Activated CD8-positive, alpha-beta memory T cell treated with anti-CD3 and anti-CD28 coated beads for 4 hours (primary cell): Measurements from ENCODE around the gene ELOVL7.
"Not testable (repeated sequence)": the region's sequence is repeated elsewhere in the genome, so short reads cannot be mapped to it uniquely, and the experiment has no call there.

Experiments
- DNase-seq, 2 donors: peaks; one replicate each; pipeline ENCODE4 v3.0.0-alpha.2; 2020; ENCODE audit warnings: low read depth in 2 of 2

Gene ELOVL7

DNA sequence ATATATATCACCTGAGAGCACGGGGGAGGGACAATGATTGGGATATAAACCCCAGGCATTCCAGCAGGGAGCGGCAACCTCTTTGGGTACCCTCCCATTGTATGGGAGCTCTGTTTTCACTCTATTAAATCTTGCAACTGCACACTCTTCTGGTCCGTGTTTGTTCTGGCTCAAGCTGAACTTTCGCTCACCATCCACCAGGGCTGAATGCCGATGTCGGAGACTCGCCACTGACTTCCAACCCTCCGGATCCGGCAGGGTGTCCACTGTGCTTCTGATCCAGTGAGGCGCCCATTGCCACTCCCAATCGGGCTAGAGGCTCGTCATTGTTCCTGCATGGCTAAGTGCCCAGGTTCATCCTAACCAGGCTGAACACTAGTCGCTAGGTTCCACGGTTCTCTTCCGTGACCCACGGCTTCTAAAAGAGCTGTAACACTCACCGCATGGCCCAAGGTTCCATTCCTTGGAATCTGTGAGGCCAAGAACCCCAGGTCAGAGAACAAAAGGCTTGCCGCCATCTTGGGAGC, 48.6 kb downstream of the ELOVL7 start:
- DNase-seq: not testable (repeated sequence)

DNA sequence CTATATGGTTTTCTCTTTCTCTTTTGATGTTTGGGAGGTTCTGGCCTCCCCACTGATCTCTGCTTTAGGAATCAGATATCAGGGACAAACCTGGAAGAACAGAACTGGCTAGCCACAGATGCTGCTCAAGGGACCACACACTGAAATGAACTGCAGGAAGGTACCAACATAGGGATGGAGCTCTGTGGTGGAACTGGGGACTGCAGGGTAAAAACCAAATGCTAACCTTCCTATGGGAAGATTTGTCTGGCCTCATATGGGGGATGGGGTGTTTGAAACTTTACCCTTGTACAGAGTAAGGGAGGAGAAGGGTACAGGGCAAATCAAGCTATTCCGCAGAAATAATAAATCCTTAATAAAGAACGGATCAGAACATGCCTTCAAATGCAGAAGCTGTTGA, 49.4 kb downstream of the ELOVL7 start:
- no peak for DNase-seq

GRCh38 chr5:60792438-60792837, 51.6 kb downstream of the ELOVL7 start:
- DNase-seq: no peak

DNA sequence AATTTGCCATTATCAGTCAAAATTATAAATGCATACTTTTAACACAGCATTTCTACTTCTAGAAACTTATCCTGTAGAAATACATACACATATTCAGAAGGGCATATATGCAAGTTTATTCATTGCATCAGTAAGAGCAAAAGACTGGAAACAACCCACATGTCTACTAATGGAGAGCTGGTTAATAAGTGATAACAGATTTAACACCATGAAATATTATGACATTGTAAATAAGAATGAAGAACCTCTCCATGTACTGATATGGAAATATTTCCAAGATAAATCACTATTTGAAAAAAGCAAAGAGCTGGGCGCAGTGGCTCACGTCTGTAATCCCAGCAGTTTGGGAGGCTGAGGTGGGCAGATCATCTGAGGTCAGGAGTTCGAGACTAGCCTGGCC, 54.5 kb downstream of the ELOVL7 start:
- no peak for DNase-seq

DNA sequence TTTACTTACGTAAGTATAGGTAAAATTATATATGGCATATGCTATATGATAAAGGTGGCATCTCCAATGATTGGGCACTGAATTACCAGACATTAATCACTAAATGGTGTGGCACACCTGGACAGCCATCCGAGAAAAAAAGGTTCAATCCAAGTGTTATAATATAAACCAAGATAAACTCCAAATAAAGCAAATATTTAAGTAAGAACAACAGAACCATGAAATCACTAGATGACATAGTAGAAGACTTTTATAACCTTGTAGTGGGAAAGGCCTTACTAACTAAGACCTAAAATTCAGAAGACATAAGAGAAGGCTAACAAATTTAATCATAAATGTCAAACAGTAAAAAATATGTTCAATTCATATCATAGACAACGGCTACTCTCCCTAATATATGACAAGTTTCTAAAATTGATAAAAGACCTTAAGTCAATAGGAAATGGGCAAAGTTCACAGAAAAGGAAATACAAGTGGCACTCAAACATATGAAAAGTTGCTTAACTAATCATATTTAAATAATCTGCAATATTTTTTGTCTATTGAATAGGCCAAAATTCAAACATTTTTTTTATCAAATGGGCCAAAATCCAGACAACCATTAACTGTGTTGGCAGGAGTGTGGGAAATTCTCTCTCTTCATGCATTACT, 55.1 kb downstream of the ELOVL7 start:
- no peak for DNase-seq

DNA sequence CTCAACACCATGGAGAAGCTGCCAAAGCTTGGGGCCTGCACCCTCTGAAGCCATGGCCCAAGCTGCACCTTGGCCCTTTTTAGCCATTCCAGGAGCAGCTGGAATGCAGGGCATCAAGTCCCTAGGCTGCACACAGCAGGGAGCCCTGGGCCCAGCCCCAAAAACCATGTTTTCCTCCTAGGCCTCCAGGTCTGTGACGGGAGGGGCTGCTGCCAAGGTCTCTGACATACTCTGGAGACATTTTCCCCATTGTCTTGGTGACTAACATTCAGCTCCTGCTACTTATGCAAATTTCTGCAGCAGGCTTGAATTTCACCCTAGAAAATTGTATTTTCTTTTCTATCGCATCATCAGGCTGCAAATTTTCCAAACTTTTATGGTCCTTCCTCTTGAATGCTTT, 64.6 kb downstream of the ELOVL7 start:
- DNase-seq: no peak

- no peak for DNase-seq
These were observed 67.7 kb downstream of the ELOVL7 start for GRCh38 chr5:60776343-60776742.

DNA sequence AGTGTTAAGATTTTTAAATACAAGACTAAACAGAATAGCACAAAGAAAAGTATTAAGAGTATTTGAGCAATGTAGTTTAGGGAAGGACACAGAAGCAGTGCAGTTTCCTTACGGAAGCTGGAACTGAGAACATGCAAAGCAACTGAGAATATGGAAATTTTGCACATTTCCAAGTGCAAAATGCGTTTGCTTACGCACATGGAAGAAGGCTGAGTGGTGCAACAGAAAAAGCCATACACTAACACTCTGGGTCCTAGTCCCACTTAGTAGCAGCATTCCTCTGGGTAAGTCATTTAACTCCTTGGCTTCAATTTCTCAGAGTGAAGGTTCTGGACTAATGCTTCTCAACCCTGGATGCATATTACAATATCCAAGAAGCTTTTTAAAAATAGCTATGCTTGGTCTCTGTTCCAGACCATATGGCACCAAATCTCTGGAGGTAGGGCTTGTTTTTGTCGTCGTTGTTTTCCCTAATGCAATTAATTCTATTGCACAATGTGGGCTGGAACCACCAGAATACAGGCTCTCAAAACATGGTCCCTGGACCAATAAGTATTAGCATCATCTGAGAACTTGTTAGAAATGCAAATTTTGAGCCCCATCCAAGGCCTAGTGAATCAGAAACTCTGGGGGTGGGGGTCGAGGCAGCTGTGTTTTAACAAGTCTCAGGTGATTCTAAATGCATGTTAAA, 78.9 kb downstream of the ELOVL7 start:
- DNase-seq: no peak

DNA sequence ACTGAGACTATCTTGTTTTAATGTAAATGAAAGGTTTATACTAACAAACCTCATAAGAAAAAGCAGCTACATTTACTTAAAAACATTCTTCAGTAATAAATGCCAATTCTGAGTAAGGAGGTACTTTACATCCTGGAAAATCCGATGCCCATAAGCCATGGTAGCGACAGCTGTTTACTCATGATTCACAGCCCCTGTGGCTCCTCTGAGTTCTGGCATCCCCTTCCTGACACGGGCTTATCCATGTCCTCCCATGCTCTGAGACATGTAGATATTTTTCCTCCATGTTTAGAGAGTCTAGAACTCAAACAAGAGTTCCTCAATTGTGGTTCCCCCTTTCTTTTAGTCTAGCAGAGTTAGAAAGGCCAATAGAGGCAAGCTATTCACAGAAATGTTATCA, 81.0 kb downstream of the ELOVL7 start:
- no peak for DNase-seq

DNA sequence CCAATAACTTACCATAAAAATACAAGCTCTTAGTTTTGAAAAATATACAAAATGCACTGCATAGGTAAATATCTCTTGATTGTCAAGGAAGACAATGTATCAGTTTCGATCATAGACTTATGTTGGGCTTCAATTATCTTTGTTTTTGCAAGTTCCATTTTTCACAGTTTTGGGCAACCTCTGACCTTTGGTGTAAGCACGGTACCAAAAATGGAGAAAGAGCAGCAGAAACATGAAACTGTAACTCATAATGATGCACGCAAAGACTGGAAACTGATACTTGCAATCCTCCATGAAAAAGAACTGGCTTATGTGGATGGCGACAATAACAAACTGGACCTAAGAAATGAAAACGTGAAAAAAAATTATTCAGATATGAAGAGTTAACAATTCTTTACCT, 89.6 kb downstream of the ELOVL7 start:
- no peak for DNase-seq

- no peak for DNase-seq
These were observed 99.4 kb downstream of the ELOVL7 start for GRCh38 chr5:60744682-60745081.

- no peak for DNase-seq
These were observed 100.4 kb downstream of the ELOVL7 start for GRCh38 chr5:60743511-60744314.

GRCh38 chr5:60740322-60740721, 103.7 kb downstream of the ELOVL7 start:
- DNase-seq: no peak

DNA sequence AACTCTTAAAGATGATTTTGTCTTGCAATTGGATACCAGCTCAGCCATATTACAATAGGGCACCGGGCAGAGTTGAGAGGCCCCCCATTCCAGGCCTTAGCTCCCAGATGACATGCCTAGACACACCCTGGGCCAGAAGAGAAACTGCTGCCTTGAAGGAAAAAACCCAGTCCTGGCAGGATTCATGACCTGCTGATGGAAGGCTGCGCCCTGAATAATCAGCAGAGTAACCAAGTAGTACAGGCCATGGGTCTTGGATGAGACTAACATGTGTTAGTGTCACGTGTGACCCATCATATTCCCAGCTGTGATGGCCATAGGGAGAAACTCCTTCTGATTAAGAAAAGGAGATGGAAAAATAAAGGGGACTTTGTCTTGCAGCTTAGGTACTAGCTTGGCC, 105.1 kb downstream of the ELOVL7 start:
- no peak for DNase-seq

GRCh38 chr5:60738461-60738860, 105.6 kb downstream of the ELOVL7 start:
- DNase-seq: no peak

GRCh38 chr5:60730858-60731257, 113.2 kb downstream of the ELOVL7 start:
- DNase-seq: not testable (repeated sequence)

DNA sequence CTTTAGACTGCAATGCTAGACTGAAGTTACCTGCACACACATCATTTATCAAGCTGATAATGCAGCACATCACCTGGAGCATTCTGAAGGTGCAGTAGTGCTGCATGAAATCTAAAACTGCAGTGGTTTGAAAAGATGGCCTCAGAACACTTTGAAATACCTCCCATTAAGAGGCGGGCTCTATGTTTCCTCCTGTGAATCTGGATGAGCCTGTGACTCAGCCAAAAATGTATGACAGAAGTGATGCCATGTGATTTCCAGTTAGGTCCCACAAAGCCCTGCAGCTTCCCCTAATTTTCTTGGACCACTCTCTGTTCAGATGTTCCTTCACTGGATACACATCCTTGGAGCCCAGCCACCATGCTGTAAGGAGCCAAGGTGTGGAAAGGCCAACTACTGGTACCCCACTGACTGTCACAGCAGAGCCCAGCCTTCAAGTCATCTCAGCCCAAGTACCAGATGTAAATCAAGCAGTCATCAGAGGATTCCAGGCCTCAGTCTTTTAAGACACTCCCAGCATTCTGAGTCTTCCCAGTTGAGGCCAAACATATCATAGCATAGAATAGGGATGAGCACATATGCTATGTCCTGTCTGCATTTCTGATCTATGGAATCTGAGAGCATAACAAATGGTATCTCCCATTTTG, 116.9 kb downstream of the ELOVL7 start:
- DNase-seq: no peak

- no peak for DNase-seq
These were observed 119.9 kb downstream of the ELOVL7 start for GRCh38 chr5:60724126-60724525.

GRCh38 chr5:60722416-60722815, 121.7 kb downstream of the ELOVL7 start:
- DNase-seq: no peak

DNA sequence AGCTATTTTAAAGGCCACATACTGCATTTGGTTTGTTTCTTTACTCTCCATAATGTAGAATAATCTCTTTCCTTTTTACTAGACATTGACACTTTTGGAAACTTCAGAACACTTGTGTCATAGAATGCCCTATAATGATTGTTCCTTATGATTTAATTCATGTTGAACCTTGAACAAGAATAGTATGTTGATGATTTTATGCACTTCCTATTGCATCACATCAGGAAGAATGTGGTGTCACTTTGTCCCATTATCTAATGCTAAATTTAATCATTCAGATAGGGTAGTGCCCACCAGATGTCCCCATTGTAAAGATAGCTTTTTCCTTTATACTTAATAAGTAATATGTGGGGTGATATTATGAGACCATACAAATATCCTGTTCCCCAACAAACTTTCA, 124.7 kb downstream of the ELOVL7 start:
- DNase-seq: no peak

- DNase-seq: no peak
These were observed 125.7 kb downstream of the ELOVL7 start for GRCh38 chr5:60718166-60718892.
